Germinal center (tissue), 1 donor: ENCODE results near the gene NPHS1.
"Not testable (repeated sequence)": the region's sequence is repeated elsewhere in the genome, so short reads cannot be mapped to it uniquely, and the experiment has no call there.

Experiments used
- DNase-seq: peaks from one replicate; pipeline ENCODE4 v3.0.0; 2012; ENCODE audit warnings: mixed read lengths, low spot score

NPHS1 gene

DNA sequence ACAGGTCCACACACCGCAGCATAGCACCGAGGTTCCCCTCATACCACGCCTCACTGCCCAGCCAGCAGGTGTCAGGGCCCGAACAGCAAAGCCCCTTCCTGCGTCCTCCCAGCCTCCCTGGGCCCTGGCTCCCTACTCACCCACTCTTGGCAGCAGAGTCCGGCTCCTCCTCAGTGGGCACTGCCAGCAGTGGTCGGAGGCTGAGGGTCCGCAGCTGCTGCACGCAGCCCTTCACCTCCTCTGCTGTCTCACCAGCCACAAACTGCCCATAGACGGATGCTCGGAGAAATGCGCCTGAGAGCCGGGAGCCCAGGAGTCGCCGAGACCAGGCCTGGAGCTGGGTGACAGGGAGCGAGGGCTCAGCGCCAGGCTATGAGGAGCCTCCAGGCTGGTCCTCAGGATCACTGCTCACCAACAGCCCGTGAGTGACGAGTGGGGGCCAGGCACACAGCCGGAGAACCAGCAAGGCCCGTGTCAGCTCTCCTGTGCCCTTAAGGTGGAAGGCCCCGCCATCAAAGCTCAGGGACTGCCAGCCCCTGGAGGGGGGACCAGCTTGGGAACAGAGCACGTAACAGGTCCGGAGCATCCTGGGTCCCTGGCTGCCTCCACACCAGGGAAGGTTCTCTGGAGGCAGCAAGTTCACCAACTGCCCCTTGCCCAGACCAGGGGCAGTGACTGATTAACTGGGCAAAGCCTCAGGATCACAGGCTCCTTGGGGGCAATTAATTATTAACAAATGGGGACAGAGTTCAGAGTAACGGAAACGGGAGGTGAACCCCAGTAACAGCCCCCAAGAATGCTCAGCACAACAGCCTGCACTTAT lies 39.9 kb downstream of the NPHS1 start, which contains the start of gene PRODH2:
TSS of gene PRODH2 (minus strand) at position 626 of the 823 bp plus-strand sequence. CDS start at position 586, 40 bp downstream.
- no peak for DNase-seq

DNA sequence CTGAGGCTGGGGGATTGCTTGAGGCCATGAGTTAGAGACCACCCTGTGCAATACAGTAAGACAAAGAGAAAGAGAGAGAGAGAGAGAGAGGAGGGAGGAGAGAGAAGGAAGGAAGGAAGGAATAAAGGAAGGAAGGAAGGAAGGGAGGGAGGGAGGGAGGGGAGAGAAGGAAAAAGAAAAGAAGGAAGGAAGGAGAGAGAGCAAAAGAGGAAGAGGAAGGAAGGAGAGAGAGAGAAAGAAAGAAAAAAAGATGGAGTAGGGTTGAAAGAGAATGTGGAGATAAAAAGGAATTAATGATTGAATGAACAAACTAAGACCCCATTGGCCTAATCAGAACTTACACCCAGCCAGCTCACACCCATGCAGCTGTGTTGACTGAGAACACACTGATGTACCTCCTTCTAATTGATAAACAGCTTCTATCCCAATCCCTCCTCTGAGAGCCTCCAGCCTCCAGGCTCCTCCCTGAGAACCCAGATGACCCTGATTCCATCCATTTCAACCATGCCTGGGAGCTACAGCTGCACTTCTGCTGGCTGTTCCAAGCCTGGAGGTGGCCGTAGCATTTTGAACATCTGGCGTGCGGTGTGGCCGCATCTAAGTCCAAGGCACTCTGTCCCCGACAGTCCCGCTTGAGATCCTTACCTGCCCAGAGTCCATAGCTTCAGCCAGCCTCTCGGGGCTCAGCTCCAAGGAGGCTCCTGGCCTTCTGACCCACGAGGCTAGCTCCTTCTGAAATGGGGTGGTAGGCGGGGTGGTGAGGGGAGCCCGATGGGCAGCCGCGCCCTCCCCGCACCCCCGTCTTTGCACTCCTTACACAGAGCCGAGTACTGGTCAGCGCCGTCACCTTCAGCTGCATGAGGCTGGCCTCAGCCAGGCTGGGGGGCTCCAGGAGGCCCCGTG lies 40.7 kb downstream of the NPHS1 start:
- no peak for DNase-seq

DNA sequence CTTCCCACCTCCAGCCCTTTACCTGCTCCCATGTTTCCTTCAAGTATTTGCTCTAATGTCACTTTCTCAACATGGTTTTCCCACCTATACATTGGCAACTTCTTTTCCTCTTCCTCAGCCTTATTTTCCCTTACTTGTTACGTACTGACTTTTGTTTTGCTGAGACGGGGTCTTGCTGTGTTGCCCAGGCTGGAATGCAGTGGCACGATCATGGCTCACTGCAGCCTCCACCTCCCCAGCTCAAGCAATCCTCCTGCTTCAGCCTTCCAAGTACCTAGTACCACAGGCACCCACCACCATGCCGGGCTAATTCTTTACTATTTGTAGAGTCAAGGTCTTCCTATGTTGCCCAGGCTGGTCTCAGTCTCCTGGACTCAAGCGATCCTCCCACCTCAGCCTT lies 44.7 kb downstream of the NPHS1 start:
- DNase-seq: no peak

DNA sequence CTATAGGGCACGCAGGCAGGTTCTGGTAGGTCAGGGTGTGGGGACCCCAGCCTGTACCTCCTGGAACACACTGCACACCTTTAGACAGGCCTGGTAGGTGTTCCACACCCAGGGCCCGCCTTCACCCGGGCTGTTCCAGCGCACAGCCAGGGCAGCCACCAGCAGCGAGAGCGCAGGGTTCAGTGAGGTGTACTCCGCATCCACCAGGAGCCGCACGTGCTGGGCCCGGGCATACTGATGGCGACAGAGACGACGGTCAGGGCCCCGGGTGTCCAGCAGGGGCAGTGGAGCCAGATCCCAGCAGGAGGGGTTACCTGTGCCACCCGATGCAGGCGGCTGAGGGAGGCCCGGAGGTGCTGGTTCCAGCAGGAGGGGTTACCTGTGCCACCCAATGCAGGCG lies 45.7 kb downstream of the NPHS1 start:
- no peak for DNase-seq

DNA sequence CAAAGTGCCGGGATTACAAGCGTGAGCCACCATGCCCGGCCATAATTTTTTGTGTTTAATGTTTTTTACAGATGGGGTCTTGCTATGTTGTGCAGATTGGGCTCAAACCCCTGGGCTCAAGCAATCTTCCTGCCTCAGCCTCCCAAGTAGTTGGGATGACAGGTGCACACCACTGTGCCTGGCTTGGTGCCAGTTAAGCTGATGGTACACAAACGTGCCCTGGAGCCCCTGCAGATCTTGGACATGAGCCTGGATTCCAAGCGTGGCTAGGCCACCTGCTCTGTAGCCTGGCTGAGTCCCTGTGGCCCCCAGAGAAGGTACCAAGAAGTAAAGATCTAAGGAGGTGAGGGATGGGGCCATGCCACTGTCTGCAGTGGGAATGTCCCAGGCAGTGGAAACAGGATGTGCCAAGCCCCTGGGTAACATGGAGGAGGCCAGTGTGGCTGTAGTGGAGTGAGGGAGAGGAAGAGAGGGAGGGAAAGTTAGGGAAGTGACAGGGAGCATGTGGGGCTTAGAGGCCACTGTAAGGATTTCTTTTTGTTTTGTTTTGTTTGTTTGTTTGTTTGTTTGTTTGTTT lies 46.7 kb downstream of the NPHS1 start:
- DNase-seq: no peak

DNA sequence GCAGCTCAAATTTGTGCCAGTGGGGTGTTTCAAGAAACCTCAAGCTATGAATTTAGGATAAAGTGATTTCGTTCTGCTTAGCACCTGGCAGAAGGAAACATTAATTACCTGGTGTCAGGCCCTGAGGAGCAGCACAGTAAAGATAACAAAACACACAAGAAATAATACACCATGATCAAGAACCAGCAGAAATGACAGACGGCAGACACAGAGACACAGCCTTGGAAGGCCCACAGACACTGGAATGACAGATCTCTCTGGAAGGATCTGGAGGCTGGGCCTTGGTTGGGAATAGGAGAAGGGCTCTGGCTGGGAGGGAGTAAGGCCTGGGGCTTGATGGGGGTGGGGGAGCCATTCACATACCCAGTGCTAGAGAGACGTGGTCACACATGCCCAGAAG lies 50.5 kb downstream of the NPHS1 start:
- no peak for DNase-seq

DNA sequence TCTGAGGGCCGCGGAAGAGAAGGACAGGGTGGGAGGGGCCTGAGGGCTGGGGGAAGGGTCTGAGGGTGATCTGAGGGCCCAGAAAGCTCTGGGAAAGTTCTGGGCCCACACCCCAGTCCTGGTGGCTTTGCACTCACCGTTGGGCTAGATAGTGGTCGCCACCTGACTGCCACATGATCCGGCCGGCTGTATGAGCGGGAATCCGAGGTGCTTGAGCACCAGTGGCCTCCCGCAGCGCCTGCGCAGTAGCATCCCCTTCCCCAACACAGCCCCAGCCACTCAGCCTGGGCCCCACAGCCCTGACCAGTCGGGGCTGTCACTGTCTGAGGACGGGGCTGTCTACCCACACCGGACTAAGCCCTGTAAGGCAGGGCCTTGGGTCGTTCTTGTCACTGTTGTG lies 54.6 kb downstream of the NPHS1 start:
- no peak for DNase-seq

DNA sequence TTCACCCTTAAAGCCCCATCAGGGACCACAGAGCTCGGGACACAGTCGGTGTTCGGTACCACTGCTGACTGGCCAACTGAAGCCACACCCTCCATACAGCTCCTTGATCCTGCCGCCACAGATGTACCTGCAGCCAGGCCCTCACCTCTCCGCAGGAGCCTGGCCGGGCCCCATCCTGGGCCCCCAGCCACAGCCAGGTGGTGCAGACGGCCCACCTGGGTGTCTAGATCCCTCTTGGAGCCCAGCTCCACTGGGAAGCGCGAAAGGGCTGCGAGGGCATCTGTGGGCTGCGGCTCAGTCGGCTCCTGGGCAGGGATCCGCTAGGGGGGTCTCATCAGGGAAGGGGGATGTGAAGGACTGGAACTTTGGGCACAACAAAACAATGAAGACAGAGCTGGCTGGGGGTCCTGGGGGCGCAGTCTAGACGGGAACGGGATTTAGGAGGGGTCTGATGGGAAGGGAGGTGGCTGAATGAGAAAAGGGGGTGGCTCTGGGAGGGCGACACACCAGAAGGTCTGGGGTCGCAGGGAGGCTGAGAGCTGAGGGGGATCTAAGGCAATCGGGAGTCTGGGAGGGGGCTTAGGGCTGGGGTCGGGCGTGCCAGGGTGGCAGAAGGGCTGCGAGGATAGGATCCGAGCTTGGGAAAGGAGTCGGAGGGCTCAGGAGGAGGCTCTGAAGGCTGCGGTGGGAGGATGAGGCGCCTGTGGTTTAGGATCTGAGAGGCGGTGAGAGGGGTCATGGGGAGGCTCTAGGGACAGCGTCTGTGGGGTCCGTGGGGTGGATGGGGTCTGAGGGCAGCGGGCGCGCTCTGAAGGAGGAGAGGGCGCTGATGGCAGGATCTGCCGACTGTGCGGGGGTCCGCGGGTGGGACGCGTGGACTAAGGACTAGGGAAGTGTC lies 55.4 kb downstream of the NPHS1 start:
- no peak for DNase-seq

DNA sequence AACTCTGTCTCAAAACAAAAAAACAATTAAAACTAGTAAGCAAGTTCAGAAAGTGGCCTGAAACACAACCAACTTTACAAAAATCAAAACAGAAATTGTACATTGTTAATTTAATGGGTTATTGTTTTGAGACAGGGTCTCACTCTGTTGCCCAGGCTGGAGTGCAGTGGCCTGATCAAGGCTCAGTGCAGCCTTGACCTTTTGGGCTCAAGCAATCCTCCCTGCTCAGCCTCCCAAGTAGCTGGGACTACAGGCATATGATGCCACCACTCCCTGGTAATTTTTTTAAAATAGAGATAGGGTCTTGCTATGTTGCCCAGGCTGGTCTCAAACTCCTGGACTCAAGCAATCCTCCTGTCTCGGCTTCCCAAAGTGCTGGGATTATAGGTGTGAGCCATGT lies 56.7 kb downstream of the NPHS1 start:
- not testable (repeated sequence) for DNase-seq

DNA sequence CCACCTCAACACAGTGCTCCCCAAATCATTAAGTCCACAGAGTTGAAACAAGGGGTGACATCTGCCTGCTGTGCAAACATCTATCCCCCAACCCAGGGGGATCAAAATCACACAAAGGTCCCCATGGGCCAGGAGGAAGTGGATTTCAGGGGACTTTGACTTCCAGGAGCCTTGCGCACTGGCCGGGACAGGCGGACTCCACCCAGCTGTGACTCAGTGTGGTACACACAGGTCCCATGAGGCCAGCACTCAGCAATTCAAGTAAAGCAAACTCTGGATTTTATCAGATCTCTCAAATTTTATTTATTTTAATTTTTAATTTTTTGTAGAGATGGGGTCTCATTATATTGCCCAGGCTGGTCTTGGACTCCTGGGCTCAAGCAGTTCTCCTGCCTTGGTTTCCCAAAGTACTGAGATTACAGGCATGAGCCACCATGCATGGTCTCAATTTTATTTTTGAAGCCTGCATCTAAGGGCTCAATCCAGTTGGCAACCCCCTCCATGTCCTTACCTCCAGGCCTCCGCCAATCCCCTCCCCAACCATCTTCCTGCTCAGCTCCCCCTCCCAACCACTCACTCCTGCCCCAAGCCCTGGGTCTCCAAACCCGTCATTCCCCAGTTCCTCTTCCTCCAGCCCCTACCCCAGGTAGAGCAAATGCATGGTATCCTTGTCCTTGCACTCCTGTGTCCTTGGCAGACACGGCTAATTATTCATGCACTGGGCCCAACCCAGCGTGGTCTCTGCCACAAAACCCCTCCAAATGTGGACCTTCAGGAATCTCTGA lies 58.7 kb downstream of the NPHS1 start:
- DNase-seq: no peak

DNA sequence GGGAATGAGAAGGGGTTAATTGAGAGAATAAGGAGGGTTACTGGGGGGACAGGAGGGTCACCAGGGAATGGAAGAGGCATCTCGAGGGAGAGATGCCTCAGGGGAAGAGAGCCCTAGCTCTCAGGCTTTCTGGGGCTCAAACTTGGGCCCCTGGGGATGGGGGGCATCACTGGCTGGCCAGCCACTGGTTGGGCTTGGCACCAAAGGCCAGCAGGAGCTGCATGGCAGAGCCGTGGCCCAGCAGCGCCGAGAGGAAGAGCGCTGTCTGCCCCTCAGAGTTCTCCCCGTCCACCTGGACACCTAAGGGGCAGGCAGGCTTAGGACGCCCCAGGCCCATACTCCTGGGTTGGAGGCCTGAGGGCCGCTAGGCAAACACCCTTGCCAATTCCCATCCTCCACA lies 59.4 kb downstream of the NPHS1 start:
- no peak for DNase-seq

DNA sequence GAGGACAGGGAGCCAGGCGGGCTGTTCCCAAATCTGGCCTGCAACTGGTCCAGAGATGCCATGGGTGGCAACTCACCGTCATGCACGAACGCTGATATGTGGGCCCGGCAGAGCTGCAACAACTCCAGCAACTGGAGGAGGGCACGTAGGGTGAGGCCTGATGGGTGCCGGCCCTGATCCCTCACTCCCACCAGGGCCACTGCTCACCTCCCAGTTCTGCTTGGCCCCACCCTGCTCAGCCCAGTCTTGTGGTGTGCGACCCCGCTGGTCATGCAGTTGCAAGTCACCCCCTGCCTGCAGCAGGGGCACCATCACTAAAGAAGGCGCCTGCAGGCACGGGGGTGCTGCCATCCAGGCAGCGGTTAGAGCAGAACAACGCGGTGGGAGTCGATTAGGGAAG lies 60.0 kb downstream of the NPHS1 start:
- no peak for DNase-seq

DNA sequence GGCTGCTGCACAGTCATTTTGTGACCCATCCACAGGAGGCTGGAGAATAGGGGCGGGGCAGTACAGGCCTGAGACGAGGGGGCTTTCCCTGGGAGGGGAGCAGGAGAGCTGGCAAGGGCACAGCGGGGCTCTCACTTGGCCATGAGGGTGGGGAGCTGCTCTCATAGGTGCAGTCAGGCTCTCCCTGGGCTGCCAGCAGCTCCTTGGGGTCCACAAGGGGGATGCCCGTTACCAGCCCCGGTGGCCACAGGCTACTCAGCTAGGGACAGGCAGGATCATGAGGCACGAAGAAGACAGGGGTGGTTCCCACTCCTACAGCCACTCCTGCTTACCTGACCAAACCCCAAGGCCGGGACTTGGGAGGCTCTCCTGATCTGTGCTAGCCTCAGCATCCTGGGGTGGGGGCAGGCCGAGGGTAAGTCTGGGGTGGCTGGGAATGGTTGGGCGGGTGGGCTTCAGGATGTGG lies 60.5 kb downstream of the NPHS1 start:
- no peak for DNase-seq

DNA sequence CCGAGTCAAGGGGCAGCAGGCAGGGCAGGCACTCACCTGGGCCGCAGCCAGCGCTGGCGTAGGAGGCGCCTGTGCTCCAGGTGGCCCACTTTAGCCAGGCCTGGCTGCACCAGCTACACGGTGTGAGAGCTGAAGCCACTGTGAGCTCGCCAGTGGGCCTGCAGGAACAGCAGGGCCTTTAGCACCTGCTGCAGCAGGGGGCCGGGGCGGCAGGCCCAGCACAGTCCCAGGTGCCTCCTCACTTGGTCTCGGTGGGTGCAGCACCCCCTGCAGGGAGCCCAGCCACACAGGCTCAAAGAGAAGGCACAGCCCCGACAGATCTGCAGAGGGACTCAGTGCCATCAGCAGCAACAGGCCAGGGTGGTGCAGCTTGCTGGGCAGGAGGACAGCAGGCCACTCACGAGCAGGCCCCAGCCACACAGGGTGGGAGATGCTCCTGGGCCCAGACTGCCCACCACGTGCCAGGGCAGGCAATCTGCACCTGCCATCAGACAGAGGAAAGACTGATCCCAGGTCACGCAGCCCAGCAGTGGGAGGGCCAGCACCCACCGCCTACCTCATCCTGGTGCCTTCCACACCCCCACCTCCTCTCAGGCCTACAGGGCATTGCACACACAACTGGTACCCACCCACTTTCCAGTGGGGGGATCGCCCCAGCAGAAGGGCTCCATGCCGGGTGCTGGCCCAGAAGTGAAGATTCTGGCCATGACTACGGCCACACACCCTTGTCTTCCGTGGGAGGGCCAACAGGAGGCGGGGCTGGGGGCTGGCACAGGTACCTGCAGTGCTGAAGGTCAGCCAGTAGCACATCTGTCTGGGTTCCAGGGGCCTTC lies 61.1 kb downstream of the NPHS1 start:
- peak; percentile 63 for DNase-seq

DNA sequence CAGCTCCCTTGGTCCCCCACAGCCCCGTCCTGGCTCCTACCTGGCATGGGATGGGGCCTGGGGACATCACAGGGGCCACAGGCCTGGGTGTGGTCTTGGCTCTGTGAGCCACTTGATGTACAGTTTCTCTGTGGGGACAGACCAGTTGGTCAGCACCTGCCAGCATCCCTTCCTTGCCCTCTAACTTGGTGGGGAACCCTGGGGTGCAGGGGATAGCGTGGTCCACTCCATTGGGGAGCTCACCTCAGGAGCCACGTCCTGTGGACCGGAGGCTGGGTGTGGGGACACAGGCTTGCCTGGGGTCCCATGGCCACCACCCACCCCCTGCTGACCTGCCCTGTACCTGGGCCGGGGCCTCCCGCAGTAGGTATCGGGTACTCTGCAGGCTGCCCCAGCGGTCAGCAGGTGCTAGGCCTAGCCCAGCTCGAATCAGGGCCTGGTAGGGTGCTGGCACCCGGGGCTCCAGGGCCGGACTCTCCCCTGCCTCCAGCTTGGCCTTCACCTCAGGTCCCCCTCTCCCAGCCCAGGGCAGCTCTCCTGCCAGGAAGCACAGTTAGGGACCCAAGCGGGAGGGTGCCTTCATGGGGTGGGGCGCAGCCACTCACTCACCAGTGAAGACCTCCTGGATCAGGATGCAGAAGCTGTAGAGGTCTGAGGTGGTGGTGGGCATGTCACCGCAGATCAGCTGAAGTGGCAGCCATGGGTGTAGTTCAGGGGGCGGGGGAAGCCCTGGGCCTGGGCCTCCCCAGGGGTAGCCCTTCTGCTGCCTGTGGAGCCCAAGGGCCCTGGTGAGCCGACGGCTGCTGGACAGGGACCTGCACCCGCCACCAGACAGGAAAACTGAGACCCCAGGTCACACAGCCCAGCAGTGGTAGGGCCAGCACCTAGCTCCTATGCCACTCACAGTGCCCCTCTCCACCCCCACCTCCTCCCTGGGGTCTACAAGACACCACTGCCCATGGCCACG lies 62.0 kb downstream of the NPHS1 start:
- no peak for DNase-seq

DNA sequence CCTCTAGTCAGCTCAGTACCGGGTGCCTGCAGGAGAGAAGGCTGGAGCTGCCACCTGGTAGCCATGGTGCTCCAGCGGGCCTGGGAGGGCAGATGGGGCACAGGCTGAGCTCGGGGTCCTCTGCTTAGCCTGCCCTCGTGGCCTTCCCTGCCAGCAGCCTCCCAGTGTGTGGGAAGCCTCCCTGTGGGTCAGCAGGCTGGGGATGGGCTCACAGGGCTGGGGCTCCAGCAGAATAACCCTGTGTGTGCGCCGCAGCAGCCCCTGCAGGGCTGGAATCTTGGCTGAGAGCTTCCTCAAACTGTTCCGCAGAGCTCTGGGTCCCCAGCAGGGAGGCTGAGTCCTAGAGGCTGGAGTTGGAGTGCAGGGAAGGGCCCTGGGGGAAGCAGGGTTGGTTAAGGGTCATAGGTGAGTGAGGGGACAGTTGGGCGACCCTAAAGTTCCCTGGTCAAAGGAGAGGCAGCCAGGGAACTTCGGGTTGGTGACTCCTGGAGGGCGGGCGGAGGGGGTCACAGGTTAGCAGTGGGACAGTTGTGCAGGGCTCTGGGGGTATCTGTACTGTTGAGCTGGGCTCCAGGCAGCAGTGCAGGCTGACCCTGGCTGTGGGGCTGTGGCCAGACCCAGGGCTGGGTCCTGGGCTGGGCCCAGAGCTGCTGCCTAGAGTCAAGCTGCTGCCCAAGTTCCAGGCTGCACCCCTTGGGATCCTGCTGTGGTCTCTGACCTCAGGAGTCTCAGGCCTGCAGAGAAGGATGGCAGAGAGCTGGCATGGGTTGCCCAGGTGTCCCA lies 62.9 kb downstream of the NPHS1 start:
- DNase-seq: no peak

DNA sequence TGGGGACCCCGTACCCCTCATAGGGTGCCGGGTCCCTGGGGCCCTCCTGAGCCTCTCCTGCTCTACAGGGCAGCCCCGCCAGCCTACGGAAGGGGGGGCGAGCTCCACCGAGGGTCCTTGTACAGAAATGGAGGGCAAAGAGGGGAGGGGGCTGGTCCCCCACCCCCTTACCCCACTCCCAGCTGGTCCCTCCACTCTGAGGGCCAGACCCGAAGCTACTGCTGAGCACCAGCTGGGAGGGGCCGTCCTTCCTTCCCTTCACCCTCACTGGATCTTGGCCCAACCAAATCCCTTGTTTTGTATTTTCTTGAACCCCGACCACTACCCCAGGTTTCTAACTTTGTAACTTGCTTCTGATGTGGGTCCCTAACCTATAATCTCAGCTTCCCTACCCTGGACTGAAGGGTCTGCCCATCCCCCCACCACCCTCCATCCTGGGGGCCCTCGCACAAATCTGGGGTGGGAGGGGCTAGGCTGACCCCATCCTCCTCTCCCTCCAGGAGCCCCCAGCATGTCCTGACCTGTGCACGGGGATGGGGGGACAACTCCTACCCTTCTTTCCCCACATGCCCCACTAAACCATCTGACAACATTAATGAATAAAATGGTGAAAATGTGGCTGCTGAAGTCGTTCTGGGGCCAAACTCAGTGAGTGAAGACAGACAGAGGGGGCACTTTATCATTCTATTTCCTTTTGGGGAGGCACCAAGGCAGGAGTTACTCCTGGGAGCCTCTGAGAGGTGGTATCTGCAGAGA lies 63.9 kb downstream of the NPHS1 start:
- no peak for DNase-seq
